ENCODE measurements around the gene SORBS1. TPM values are rescaled to one million over a fixed set of nuclear protein-coding genes. Genes with fewer than 3 reads are reported as not detected.

Gene SORBS1
- total and polyA plus RNA-seq, 5 donors: 225 to 511 (median 428) TPM

DNA sequence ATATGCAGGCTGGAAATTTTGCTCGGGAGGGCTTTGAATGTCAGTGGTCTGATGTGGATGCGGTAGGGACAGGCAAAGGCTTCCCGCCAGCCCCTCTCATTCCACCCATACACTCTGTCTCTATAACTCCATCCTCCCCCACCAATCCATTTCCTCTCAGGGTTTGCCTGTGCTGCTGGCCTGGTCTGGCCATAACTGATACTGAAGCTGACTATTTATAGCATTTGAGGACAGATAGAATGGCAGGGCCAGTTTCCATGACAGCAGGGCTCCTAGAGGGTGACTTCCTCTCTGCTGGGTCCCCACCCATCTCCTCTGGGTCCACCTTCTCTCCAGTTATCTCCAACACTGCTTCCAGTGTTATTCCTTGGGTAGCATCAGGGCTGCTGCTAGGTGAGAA is 263.8 kb downstream of the SORBS1 start:
- 52% methylated on average over 3 of the region's 3 CpGs for WGBS
- ATAC-seq: peak; percentile 64 to 79
- intact Hi-C loops (cut with DNase I): no loop called here
- H3K4me1 ChIP-seq (ENCODE audit: control insufficient read depth, insufficient read depth, low read length): peaks cover 3% of the 10 kb centered on the region
- peak in 1 of 3 donors; percentile 38 for DNase-seq
- no peak overlapping the region for H3K27ac ChIP-seq (ENCODE audit: low read length)
- no peaks in the 10 kb centered on the region for H3K9me3 ChIP-seq (ENCODE audit: control insufficient read depth, low read length)
- no peaks in the 10 kb centered on the region for H3K27me3 ChIP-seq (ENCODE audit: control insufficient read depth, insufficient read depth)
- no peak overlapping the region for H3K4me3 ChIP-seq (ENCODE audit: low read length)

DNA sequence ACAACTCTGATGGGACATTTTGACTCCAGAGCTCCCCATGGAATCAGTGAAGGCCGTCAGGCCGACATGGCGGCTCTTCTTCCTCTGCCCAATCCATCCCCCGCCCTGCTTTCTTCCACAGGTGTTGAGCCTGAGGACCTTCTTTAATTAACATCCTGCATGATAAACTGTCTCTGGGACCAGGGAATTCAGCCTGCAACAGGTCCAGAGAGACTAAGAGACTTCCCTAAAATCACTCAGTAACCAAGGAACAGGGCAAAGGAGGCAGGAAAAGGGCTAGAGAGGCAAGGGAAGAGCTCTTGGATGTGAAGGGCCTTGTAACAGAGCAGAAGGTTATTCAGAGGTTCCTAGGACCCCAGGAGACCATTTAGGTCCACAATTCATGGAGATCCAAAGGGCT is 264.4 kb downstream of the SORBS1 start:
- intact Hi-C loops (cut with DNase I): no loop called here
- no peaks in the 10 kb centered on the region for H3K27me3 ChIP-seq (ENCODE audit: control insufficient read depth, insufficient read depth)
- H3K4me3 ChIP-seq (ENCODE audit: low read length): no peak overlapping the region
- DNase-seq (peak in 1 of 3 donors; percentile 44), ATAC-seq (no peak)
- 95% methylated on average over 4 of the region's 4 CpGs for WGBS
- peak overlapping the region; percentile 30 for H3K27ac ChIP-seq (ENCODE audit: low read length)
- H3K9me3 ChIP-seq (ENCODE audit: control insufficient read depth, low read length): no peaks in the 10 kb centered on the region
- peaks cover 3% of the 10 kb centered on the region for H3K4me1 ChIP-seq (ENCODE audit: control insufficient read depth, insufficient read depth, low read length)

DNA sequence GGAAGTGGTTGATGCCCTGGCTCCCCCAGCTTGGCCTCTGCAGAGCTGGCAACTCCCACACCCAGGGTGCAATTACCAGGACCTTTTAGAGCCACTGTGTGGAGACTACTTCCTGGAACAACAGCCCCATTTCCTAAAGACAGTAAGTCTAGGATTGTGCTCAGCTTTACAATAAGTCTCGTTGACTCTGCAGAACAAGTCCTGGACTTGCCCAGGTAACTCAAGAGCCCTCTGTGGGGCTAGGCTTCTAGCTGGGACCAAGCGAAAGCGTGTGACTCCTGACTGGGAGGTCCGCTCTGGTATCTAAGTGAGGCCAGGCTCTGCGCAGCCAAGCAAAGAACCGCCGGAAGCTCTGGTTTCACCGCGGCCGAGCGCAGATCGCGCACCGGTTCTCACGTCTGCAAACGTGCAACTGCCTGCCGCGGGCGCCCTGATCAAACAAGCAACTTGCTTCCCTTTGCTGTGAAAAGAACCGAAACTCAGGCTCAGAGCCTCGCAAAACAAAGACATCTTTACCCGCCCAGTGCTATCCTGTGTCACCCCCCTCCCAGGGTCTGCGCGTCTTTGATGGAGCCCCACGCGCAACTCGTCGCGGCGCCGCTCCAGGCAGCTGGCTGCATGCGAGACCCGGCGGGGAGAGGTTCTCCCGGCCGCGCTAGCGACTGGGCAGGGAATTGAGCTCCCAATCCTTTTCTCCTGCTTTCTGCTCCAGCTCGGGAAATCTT is 266.0 kb downstream of the SORBS1 start:
- peak; percentile 23 to 32 for ATAC-seq
- H3K4me3 ChIP-seq (ENCODE audit: low read length): peak overlapping the region; percentile 31
- 4% methylated on average over 39 of the region's 39 CpGs for WGBS
- intact Hi-C loops (cut with DNase I): no loop called here
- H3K27me3 ChIP-seq (ENCODE audit: control insufficient read depth, insufficient read depth): no peaks in the 10 kb centered on the region
- no peaks in the 10 kb centered on the region for H3K9me3 ChIP-seq (ENCODE audit: control insufficient read depth, low read length)
- H3K4me1 ChIP-seq (ENCODE audit: control insufficient read depth, insufficient read depth, low read length): peaks cover 3% of the 10 kb centered on the region
- H3K27ac ChIP-seq (ENCODE audit: low read length): peak overlapping the region; percentile 20
- peak; percentile 38 to 79 (median 75) for DNase-seq

DNA sequence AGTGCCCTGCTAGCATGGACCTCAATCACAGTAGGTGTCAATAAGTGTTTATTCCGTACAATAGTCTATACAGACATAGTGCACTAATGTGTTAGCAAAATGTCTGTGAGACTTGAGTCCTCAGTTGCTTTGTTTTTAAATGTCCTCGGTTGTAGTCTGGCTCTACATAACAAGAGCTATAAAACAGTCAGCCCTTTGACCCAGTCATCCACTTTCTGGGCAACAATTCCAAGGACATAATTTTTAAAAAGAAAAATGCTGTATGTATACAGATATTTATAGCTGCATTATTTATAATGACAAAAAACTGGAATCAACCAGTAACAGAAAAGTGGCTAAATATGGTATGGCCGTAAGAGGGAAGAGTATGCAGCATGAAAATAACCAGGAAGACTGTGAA is 267.5 kb downstream of the SORBS1 start:
- ATAC-seq (no peak), DNase-seq (no peak)
- H3K27ac ChIP-seq (ENCODE audit: low read length): no peak overlapping the region
- H3K27me3 ChIP-seq (ENCODE audit: control insufficient read depth, insufficient read depth): no peaks in the 10 kb centered on the region
- H3K4me3 ChIP-seq (ENCODE audit: low read length): no peak overlapping the region
- peaks cover 3% of the 10 kb centered on the region for H3K4me1 ChIP-seq (ENCODE audit: control insufficient read depth, insufficient read depth, low read length)
- H3K9me3 ChIP-seq (ENCODE audit: control insufficient read depth, low read length): no peaks in the 10 kb centered on the region
- intact Hi-C loops (cut with DNase I): loop anchor here in 1 of 4 donors (5.0 kb wide), 1 partner anchor 46 kb away; no protein-coding TSS in a partner anchor
- WGBS: 86% methylated on average over 3 of the region's 3 CpGs

DNA sequence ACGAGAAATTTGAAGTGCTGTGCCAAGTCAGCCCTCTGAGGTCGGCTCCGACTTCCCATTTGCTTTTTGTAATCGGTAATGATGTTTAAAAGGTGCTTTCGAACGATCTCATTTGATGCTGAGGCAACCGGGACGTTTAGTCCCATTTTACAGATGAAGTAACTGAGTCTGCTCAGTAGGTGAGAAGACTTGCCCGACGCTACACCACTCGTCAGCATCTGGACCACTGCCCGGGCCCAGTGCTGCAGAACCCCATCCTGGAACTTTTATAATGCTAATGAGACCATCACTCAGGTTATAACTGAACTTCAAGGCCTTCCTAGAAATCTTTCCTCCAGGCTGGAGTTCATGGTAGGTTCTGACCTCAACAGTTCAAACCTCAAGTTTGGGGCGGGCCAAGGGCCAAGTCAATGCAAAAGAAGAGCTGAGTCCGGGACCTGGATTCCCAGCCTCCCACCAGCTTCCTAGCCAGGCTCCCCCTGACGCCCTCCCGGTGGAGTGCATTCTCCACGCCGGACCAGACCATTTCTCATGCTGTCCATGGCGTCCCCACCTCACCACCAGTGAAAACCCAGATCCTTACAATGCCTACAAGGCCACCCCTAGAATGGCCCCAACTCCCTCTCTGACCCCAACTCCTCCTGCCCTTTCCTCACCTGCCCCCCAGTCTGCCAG is 269.7 kb downstream of the SORBS1 start:
- intact Hi-C loops (cut with DNase I): loop anchor here in 1 of 4 donors (5.0 kb wide), 1 partner anchor 44 kb away; no protein-coding TSS in a partner anchor
- Histone ChIP-seq H3K27me3 (ENCODE audit: control insufficient read depth, insufficient read depth) (no peaks in the 10 kb centered on the region), H3K4me3 (ENCODE audit: low read length) (peak overlapping the region; percentile 72), H3K4me1 (ENCODE audit: control insufficient read depth, insufficient read depth, low read length) (peaks cover 7% of the 10 kb centered on the region), H3K27ac (ENCODE audit: low read length) (peak overlapping the region; percentile 9), H3K9me3 (ENCODE audit: control insufficient read depth, low read length) (no peaks in the 10 kb centered on the region)
- DNase-seq: no peak
- no peak for ATAC-seq
- WGBS: 62% methylated on average over 19 of the region's 19 CpGs

DNA sequence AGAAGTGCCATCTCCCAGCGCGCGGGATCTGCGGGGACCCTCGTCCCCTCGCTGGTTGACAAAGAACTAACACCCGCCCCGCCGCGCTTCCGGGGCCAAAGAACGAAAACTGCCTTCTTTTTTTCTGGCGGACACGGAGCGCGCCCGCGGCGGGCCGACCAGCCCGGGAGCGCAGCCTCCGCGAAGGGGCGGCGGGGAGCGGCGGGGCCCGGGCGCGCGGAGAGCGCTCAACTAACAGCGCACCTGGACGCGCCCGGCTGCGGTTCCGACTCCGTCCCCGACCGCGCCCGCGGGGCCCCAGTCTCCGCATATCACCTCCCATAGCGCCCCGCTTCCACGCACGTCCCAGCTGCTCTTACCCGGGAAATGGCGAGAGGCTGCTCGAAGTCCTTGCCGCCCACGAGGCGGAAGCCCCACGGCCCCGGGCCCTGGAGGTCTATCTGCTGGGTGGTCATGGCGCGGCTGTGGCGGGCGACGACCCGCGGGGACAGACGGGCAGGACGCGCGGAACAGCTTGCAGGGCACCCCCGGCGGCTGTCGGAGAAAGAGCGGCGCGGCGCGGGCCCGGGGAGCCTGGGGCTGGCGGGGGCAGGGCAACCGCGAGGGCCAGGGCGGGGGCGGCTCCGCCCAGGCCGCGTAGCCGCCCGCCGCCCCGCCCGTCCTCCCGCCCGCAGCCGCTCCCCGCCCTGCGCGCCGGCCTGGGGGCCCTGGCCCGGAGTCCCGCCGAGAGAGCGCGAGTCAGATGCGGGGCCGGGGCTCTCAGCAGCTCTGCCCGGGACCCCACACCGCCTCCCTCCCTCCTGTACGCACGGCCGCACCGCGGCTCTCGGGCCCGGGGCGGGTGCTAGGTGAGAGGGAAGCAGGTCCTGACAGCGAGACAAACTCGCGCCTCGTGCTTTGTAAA is 270.5 kb downstream of the SORBS1 start, which contains the start of gene PDLIM1:
TSS of gene PDLIM1 (minus strand) at position 543 of the 904 bp plus-strand sequence. CDS start at position 455, 88 bp downstream.
- no peaks in the 10 kb centered on the region for H3K27me3 ChIP-seq (ENCODE audit: control insufficient read depth, insufficient read depth)
- H3K4me3 ChIP-seq (ENCODE audit: low read length): peak within 1 kb of the TSS; percentile 72
- H3K4me1 ChIP-seq (ENCODE audit: control insufficient read depth, insufficient read depth, low read length): peaks cover 7% of the 10 kb centered on the region
- intact Hi-C loops (cut with DNase I): loop anchor here in 1 of 4 donors (5.0 kb wide), 1 partner anchor 43 kb away; no protein-coding TSS in a partner anchor
- DNase-seq: peak; percentile 84 to 94 (median 92)
- no peaks in the 10 kb centered on the region for H3K9me3 ChIP-seq (ENCODE audit: control insufficient read depth, low read length)
- peak within 1 kb of the TSS; percentile 81 for H3K27ac ChIP-seq (ENCODE audit: low read length)
- ATAC-seq: peak; percentile 88 to 93
- under 1% methylated on average over 119 of the region's 119 CpGs for WGBS

DNA sequence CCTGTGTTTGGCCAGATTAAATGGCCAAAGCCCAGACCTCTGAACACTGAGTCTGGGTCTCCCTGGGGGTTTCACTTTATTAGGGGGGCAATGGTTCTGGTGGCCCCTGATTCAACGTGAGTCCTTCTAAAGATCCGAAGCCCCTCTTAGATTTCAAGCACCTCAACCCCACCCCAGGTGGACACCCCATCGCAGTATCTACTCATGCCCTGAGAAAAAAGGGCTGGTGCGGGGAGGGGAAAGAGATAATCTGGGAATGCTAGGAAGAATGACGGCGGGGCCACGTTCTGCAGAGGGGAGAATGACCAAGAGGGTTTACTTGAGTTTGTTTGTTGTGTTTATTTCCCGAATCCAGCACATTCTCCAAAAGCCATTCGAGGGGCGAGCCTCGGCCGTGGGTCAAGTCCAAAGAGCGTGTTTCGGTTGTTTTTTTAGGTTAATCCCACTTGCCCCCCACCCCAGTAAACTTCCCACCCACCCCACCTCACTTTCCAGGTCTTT is 271.2 kb downstream of the SORBS1 start:
- no peak for ATAC-seq

DNA sequence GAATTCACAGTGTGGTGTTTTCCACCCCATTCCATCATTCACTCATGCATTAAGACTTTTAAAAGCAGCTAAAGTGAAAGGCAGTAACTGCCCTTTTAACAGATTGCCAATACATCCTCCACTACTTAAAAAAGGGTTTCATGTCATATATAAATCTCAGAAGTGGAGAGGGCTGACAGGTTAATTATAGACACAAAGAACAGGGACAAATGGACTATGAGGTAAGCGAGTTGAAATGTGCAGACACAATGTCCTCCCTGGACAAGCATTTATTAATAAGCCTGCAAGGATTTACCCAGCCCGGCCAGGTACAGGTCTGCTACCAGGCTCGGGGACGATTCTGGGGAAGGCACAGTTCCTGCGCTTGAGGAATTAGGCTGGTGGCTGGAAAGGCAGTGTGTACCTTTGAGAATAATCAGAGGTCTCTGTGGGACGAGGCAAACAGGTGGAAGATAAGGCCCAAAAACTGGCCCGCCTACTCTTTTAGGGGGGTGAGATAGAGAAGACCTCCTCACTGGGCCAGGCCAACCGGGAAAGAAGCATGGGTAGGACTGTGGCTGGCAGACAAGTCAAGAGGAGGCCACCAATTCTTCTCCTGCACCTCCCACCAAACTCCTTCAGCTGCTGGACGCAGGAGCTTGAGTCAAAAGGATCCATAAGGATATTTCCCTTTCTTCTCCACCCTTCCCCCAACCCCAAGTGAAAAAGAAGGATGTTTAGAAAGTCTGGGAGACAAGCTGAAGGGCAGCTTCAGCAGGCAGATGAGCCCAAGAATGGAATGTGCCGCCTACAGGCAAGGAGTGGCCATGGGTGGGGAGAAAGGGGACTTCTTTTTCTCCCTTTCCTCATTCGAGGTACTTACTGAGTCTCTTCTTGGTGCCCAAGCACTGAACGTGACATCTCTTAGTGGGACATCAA is 271.9 kb downstream of the SORBS1 start:
- Histone ChIP-seq H3K9me3 (ENCODE audit: control insufficient read depth, low read length) (no peaks in the 10 kb centered on the region), H3K27ac (ENCODE audit: low read length) (peak overlapping the region; percentile 81), H3K4me3 (ENCODE audit: low read length) (peak overlapping the region; percentile 72), H3K27me3 (ENCODE audit: control insufficient read depth, insufficient read depth) (no peaks in the 10 kb centered on the region), H3K4me1 (ENCODE audit: control insufficient read depth, insufficient read depth, low read length) (peaks cover 17% of the 10 kb centered on the region)
- intact Hi-C loops (cut with DNase I): loop anchor here in 1 of 4 donors (5.0 kb wide), 1 partner anchor 42 kb away; no protein-coding TSS in a partner anchor
- 39% methylated on average over 12 of the region's 12 CpGs for WGBS
- ATAC-seq (peak; percentile 8 to 17), DNase-seq (no peak)

More for the DNA sequence above, 271.2 kb downstream of the SORBS1 start:
- intact Hi-C loops (cut with DNase I): loop anchor here in 2 of 4 donors (5.0 kb wide), 1 partner anchor 43 kb away; no protein-coding TSS in a partner anchor
- 10% methylated on average over 14 of the region's 14 CpGs for WGBS
- H3K27ac ChIP-seq (ENCODE audit: low read length): peak overlapping the region; percentile 81
- no peaks in the 10 kb centered on the region for H3K27me3 ChIP-seq (ENCODE audit: control insufficient read depth, insufficient read depth)
- H3K9me3 ChIP-seq (ENCODE audit: control insufficient read depth, low read length): no peaks in the 10 kb centered on the region
- peak overlapping the region; percentile 72 for H3K4me3 ChIP-seq (ENCODE audit: low read length)
- H3K4me1 ChIP-seq (ENCODE audit: control insufficient read depth, insufficient read depth, low read length): peaks cover 13% of the 10 kb centered on the region
- DNase-seq: no peak

DNA sequence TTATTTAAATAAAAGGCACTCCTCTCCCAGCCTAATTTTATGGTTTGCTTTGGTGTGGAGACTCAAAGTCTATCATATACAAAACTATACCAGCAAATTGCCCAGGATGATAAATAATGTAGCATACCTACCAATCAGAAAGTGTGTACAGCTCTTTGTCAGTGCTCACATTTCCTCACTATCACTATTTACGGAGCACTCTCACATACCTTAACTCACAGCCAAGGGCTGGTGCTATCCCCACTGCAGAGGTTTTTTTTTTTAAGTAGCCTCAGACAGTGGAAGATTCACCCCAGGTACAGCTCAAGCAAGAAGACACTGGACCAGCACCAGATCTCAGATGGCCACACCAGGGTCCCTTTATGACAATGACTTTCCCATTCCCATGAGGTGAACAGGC is 272.9 kb downstream of the SORBS1 start:
- Histone ChIP-seq H3K9me3 (ENCODE audit: control insufficient read depth, low read length) (no peaks in the 10 kb centered on the region), H3K4me1 (ENCODE audit: control insufficient read depth, insufficient read depth, low read length) (peaks cover 18% of the 10 kb centered on the region), H3K4me3 (ENCODE audit: low read length) (peak overlapping the region; percentile 72), H3K27ac (ENCODE audit: low read length) (peak overlapping the region; percentile 85), H3K27me3 (ENCODE audit: control insufficient read depth, insufficient read depth) (no peaks in the 10 kb centered on the region)
- WGBS: 45% methylated on average over 1 of the region's 1 CpG
- intact Hi-C loops (cut with DNase I): loop anchor here in 1 of 4 donors (5.0 kb wide), 1 partner anchor 41 kb away; no protein-coding TSS in a partner anchor
- ATAC-seq (no peak), DNase-seq (no peak)
